ENCODE data around the gene BSN.

Gene BSN

GRCh38 chr3:49665822-49666519 lies 111.7 kb downstream of the BSN start:
- Histone ChIP-seq H3K27ac (ENCODE audit: low read depth, low read length, poor library complexity, severe bottlenecking) (no peak overlapping the region), H2AFZ (ENCODE audit: low read length) (no peak overlapping the region), H3K9ac (ENCODE audit: low read length) (no peak overlapping the region), H3F3A (ENCODE audit: insufficient read depth, low read length) (no peaks in the 10 kb centered on the region), H3K79me2 (ENCODE audit: insufficient read depth, low read length) (no peaks in the 10 kb centered on the region), H4K20me1 (ENCODE audit: insufficient read depth, low read length) (no peaks in the 10 kb centered on the region), H3K4me3 (ENCODE audit: low read depth, low read length, poor library complexity, severe bottlenecking) (no peak overlapping the region), H3K27me3 (ENCODE audit: insufficient read depth, low read length) (no peaks in the 10 kb centered on the region), H3K9me2 (ENCODE audit: low read depth, low read length) (no peaks in the 10 kb centered on the region), H3K4me2 (ENCODE audit: low read length) (no peak overlapping the region), H3K9me3 (ENCODE audit: low read length) (no peaks in the 10 kb centered on the region), H3K4me1 (ENCODE audit: insufficient read depth, low read length, severe bottlenecking) (no peaks in the 10 kb centered on the region), H3K36me3 (ENCODE audit: insufficient read depth, low read length) (no peaks in the 10 kb centered on the region)
- TF ChIP-seq CTCF (IDR thresholded peaks at IDR 0.05; ENCODE audit: low read length) (no peak), EZH2 (IDR thresholded peaks at IDR 0.05; ENCODE audit: borderline replicate concordance, low read length) (no peak)

- TF ChIP-seq CTCF (IDR thresholded peaks at IDR 0.05; ENCODE audit: low read length) = no peak
- TF ChIP-seq EZH2 (IDR thresholded peaks at IDR 0.05; ENCODE audit: borderline replicate concordance, low read length) = no peak
- no peaks in the 10 kb centered on the region for H3K36me3 ChIP-seq (ENCODE audit: insufficient read depth, low read length)
- no peak overlapping the region for H2AFZ ChIP-seq (ENCODE audit: low read length)
- no peaks in the 10 kb centered on the region for H3K9me2 ChIP-seq (ENCODE audit: low read depth, low read length)
- H3K4me1 ChIP-seq (ENCODE audit: insufficient read depth, low read length, severe bottlenecking) = no peaks in the 10 kb centered on the region
- no peak overlapping the region for H3K27ac ChIP-seq (ENCODE audit: low read depth, low read length, poor library complexity, severe bottlenecking)
- H3K9ac ChIP-seq (ENCODE audit: low read length) = no peak overlapping the region
- H3K9me3 ChIP-seq (ENCODE audit: low read length) = no peaks in the 10 kb centered on the region
- H3F3A ChIP-seq (ENCODE audit: insufficient read depth, low read length) = no peaks in the 10 kb centered on the region
- H3K27me3 ChIP-seq (ENCODE audit: insufficient read depth, low read length) = no peaks in the 10 kb centered on the region
- no peak overlapping the region for H3K4me3 ChIP-seq (ENCODE audit: low read depth, low read length, poor library complexity, severe bottlenecking)
- H3K4me2 ChIP-seq (ENCODE audit: low read length) = no peak overlapping the region
- no peaks in the 10 kb centered on the region for H4K20me1 ChIP-seq (ENCODE audit: insufficient read depth, low read length)
- H3K79me2 ChIP-seq (ENCODE audit: insufficient read depth, low read length) = no peaks in the 10 kb centered on the region
Measured at GRCh38 chr3:49666592-49666991, 112.3 kb downstream of the BSN start.

GRCh38 chr3:49667701-49668413 lies 113.6 kb downstream of the BSN start:
- TF ChIP-seq EZH2 (IDR thresholded peaks at IDR 0.05; ENCODE audit: borderline replicate concordance, low read length) (no peak), CTCF (IDR thresholded peaks at IDR 0.05; ENCODE audit: low read length) (no peak)
- Histone ChIP-seq H3K4me1 (ENCODE audit: insufficient read depth, low read length, severe bottlenecking) (peaks cover 6% of the 10 kb centered on the region), H3K4me2 (ENCODE audit: low read length) (no peak overlapping the region), H3K9me2 (ENCODE audit: low read depth, low read length) (no peaks in the 10 kb centered on the region), H3K27me3 (ENCODE audit: insufficient read depth, low read length) (no peaks in the 10 kb centered on the region), H3K36me3 (ENCODE audit: insufficient read depth, low read length) (no peaks in the 10 kb centered on the region), H4K20me1 (ENCODE audit: insufficient read depth, low read length) (no peaks in the 10 kb centered on the region), H3K27ac (ENCODE audit: low read depth, low read length, poor library complexity, severe bottlenecking) (no peak overlapping the region), H3K9me3 (ENCODE audit: low read length) (no peaks in the 10 kb centered on the region), H3K4me3 (ENCODE audit: low read depth, low read length, poor library complexity, severe bottlenecking) (no peak overlapping the region), H3K9ac (ENCODE audit: low read length) (no peak overlapping the region), H2AFZ (ENCODE audit: low read length) (no peak overlapping the region), H3K79me2 (ENCODE audit: insufficient read depth, low read length) (no peaks in the 10 kb centered on the region), H3F3A (ENCODE audit: insufficient read depth, low read length) (no peaks in the 10 kb centered on the region)

All from OCI-LY1 (cell line).